Stimulated activated CD4-positive, alpha-beta T cell treated with anti-CD3 and anti-CD28 coated beads, Interleukin-4, amount 100 ng/mL, for 1 hour (primary cell): ENCODE results near the gene SHROOM4.

ENCODE experiments used
- DNase-seq: peaks from one replicate; pipeline ENCODE4 v3.0.0-alpha.2; 2020

SHROOM4 gene, protein sequence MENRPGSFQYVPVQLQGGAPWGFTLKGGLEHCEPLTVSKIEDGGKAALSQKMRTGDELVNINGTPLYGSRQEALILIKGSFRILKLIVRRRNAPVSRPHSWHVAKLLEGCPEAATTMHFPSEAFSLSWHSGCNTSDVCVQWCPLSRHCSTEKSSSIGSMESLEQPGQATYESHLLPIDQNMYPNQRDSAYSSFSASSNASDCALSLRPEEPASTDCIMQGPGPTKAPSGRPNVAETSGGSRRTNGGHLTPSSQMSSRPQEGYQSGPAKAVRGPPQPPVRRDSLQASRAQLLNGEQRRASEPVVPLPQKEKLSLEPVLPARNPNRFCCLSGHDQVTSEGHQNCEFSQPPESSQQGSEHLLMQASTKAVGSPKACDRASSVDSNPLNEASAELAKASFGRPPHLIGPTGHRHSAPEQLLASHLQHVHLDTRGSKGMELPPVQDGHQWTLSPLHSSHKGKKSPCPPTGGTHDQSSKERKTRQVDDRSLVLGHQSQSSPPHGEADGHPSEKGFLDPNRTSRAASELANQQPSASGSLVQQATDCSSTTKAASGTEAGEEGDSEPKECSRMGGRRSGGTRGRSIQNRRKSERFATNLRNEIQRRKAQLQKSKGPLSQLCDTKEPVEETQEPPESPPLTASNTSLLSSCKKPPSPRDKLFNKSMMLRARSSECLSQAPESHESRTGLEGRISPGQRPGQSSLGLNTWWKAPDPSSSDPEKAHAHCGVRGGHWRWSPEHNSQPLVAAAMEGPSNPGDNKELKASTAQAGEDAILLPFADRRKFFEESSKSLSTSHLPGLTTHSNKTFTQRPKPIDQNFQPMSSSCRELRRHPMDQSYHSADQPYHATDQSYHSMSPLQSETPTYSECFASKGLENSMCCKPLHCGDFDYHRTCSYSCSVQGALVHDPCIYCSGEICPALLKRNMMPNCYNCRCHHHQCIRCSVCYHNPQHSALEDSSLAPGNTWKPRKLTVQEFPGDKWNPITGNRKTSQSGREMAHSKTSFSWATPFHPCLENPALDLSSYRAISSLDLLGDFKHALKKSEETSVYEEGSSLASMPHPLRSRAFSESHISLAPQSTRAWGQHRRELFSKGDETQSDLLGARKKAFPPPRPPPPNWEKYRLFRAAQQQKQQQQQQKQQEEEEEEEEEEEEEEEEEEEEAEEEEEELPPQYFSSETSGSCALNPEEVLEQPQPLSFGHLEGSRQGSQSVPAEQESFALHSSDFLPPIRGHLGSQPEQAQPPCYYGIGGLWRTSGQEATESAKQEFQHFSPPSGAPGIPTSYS (N-terminal part only)

GRCh38 chrX:50813843-50814661 is at the start of gene SHROOM4:
Gene SHROOM4, minus strand, starts transcription at chrX:50814194. Its CDS starts 176 bp downstream, at chrX:50814018.
- no peak for DNase-seq

- DNase-seq: no peak
Observed at GRCh38 chrX:50863471-50863870, 49.5 kb upstream of the SHROOM4 start.

GRCh38 chrX:50860518-50860917 is 46.5 kb upstream of the SHROOM4 start:
- DNase-seq: no peak

GRCh38 chrX:50858548-50858947 is 44.6 kb upstream of the SHROOM4 start:
- DNase-seq: no peak

GRCh38 chrX:50853399-50853798 is 39.4 kb upstream of the SHROOM4 start:
- DNase-seq: no peak

DNA sequence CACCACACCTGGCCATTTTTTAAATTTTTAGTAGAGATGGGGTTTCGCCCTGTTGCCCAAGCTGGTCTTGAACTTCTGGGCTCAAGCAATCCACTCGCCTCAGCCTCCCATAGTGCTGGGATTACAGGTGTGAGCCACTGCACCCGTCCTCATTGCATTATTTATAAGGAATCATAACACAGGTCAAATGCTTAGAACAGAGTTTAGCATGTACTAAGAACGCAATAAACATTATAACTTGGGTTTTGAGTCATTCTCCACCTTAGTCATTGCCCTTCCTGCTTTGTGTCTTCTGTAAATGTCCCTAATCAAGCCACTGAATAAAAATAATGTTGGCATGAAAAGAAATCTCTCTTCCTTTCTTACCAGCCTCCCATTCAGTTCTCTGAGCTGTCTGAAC is 38.5 kb upstream of the SHROOM4 start:
- no peak for DNase-seq

DNA sequence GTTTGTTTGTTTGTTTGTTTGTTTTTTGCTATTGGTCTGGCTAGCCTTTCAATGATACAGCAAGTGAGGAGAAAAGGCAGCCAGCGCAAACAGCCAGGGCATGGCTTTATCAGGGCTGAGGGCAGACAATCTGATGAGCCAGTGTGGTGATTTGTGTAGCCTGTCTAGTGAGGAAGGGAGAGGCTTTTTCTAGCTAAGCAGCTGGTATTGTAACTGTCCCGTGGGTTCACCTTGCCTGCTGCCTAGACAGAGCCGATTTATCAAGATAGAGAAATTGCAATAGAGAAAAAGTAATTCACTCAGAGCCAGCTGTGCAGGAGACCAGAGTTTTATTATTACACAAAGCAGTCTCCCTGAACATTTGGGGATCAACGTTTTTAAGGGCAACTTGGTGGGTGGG is 28.2 kb upstream of the SHROOM4 start:
- DNase-seq: no peak

DNA sequence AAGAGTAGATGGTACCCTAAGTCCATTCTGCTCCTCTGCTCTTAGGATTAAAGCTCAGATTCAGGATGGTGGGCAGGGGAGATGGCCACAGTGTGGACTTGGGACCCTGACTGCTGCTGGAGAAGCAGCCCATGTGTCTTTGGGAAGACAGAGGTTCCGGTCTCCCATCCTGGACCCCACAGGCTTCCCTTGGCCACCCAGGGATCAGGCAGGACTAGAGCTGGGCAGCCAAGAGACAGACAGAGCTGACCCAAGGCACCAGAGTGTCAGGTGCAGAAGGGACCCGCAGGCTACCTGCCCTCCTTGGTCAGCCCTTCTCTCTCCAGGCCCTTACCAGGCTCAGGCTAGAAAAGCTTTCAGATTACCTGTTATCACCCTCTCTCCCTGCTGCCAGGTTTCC is 25.7 kb upstream of the SHROOM4 start:
- DNase-seq: no peak

DNA sequence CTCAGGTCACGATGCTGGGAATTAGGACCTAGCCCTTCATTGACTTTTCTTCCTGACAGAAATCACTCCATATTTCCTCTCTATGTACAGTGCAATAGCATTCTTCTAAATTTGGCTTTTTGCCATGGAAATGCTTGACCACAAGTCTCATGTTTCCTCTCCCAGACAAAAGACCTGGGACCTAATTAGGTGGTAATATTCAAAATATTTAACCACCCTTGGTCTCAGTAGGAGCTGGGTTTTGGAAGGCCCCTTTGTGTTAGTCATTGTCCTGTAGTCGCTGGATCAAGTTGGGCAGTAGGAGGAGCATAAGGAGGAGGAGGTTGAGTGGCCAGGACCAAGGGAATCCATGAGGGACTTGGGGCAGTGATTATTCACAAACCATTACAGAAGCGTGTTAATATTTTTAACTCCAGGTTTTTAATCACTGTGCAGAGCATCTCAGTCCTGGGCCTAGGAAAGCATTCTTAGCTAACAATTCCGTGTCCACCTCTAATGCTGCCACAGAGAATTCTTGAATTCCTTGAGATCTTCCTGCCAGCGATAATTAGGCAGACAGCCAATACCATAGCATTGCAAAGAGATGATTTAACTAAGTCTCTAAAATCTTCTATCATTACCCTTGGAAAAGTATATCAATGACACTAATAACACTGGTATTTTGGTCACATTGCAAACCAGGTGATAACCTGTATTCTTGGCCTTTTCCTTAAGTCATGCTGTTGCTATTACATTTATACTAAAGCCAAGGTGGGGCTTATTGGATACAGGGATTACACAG is 25.0 kb upstream of the SHROOM4 start:
- DNase-seq: no peak

GRCh38 chrX:50827996-50828395 is 14.0 kb upstream of the SHROOM4 start:
- DNase-seq: no peak

GRCh38 chrX:50825825-50826224 is 11.8 kb upstream of the SHROOM4 start:
- DNase-seq: no peak

GRCh38 chrX:50818986-50819385 is 5.0 kb upstream of the SHROOM4 start:
- DNase-seq: no peak

- no peak for DNase-seq
Observed at GRCh38 chrX:50815120-50815519, 1.1 kb upstream of the SHROOM4 start.

- DNase-seq: no peak
Observed at GRCh38 chrX:50814701-50815100, 707 bp upstream of the SHROOM4 start.

DNA sequence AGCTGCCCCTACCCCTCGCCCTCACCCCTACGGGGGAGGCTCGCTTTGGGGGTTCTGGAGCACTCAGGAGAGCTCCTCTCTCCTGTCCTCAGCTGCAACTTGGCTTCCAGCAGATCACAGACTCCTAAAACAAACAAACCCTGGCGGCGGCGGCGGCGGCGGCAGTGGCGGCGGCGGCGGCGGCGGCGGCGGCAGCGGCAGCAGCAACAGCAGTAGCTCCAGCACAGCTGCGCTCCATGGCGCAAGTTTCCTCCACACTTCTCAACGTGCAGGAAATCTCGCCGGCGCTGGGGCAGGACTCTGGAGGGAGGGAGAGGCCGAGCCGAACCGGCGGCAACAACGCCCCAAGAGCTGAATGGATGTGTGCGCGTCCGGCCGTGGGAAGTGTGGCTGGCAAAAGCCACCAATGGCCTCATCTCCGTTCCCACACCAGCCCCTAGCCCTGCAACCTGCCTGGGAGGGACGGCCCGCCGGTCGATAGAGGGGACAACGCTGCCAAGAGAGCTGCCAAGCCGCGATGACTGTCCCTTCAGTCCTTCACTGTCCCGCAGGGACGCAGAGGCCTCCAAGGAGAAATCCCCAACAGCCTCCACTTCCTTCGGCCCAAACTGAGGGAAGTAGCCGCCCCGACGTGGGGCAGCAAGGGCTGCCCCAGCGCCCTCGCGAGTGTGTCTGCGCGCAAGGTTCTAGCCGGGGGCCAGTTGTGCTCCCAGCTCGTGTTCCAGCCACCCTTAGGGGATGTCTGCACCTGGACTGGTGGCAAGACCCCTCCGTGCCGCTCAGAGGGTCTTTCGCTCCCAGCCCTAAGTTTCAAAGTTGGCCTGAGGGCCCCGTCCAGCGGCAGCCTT is 775 bp downstream of the SHROOM4 start:
- DNase-seq: no peak

DNA sequence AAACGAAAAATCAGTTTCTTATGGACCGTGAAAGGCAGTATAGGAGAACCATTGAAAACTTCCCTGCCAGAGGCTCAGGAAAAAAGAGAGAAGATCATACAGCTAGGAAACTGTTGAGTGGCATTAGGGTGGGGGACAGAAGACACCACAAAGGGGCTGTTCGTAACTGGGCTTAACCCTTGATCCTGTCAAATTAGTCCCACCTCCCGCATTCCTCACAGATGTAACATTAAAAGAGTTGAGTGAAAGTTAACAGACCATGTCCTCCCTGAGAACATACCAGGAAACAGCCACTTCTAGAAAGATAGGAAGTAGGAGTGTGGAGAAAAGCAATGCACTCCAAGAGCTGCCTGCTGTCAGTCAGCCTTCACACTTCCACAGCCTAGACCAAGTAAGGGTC is 8.7 kb downstream of the SHROOM4 start:
- no peak for DNase-seq

GRCh38 chrX:50801135-50801534 is 12.9 kb downstream of the SHROOM4 start:
- DNase-seq: no peak

GRCh38 chrX:50799531-50799961 is 14.4 kb downstream of the SHROOM4 start:
- DNase-seq: no peak

DNA sequence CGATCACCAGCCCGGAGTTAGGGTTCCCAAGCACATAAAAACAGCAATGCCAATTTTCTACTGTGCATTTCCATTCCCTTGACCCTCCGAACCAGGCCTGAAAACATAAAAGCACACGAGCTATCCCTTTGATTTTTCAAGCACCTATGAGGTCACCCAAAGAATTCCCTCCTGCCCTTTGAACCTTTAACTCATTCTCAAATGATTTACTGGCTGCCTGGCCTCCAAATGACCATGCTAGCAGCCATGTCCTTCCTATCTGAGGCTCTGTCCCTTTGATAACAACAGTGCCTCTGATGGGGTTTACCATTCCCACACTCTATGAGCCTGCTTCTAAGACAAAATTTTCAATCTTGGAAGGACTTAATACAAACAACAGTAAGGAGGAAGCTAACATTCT is 15.2 kb downstream of the SHROOM4 start:
- no peak for DNase-seq

DNA sequence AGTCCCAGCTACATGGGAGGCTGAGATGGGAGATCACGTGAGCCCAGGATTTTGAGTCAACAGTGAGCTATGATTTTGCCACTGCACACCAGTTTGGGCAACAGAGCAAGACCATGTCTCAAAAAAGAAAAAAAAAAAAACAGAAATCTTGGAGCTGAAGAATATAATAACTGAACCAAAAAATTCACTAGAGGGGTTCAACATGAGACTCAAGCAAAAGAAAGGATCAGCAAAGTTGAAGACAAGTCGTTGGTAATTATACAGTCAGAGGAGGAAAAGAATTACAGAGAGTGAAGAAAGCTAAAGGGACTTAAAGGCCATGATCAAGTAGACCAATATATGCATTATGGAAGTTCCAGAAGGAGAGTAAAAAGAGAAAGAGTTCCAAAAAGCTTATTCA is 26.9 kb downstream of the SHROOM4 start:
- DNase-seq: no peak
